Peyer's patch (tissue), 4 donors: Measurements from ENCODE around the gene AMHR2.

Source experiments
- POLR2A ChIP-seq, 2 donors: fragments of 450-650 bp; IDR thresholded peaks; one replicate each; pipeline ENCODE4 v1.5.1; 2017; ENCODE audit warnings: antibody characterized with exemption in 2 of 2, mild to moderate bottlenecking in 2 of 2, moderate library complexity in 2 of 2
- TF ChIP-seq, protein P1 (sequence below), 6 experiments: fragments of 450-650 bp in 4 of 6; fragments of 200-600 bp in 2 of 6; sonication (generic) in 1 of 6; IDR thresholded peaks; one replicate each; pipeline ENCODE4 v1.5.1; 2017 to 2019; ENCODE audit warnings: antibody characterized with exemption in 6 of 6, mild to moderate bottlenecking in 3 of 6, moderate library complexity in 1 of 6

GRCh38 chr12:53381731-53382630 is 41.7 kb upstream of the AMHR2 start:
- TF ChIP-seq, protein P1, sequence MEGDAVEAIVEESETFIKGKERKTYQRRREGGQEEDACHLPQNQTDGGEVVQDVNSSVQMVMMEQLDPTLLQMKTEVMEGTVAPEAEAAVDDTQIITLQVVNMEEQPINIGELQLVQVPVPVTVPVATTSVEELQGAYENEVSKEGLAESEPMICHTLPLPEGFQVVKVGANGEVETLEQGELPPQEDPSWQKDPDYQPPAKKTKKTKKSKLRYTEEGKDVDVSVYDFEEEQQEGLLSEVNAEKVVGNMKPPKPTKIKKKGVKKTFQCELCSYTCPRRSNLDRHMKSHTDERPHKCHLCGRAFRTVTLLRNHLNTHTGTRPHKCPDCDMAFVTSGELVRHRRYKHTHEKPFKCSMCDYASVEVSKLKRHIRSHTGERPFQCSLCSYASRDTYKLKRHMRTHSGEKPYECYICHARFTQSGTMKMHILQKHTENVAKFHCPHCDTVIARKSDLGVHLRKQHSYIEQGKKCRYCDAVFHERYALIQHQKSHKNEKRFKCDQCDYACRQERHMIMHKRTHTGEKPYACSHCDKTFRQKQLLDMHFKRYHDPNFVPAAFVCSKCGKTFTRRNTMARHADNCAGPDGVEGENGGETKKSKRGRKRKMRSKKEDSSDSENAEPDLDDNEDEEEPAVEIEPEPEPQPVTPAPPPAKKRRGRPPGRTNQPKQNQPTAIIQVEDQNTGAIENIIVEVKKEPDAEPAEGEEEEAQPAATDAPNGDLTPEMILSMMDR (IDR thresholded peaks at IDR 0.05): peak in 5 of 6 experiments; percentile 3 to 70 (median 46)
- no peak for TF ChIP-seq POLR2A (IDR thresholded peaks at IDR 0.05)
